Measurements from ENCODE around the gene SENP1. TPM values are rescaled to one million over a fixed set of nuclear protein-coding genes. Genes with fewer than 3 reads are reported as not detected.

SENP1 gene
- total RNA-seq, 2 donors from 2014 or later = 11.4 to 15.8 TPM

- WGBS, 2 donors = 80 to 85% methylated on average over 5 to 7 of the region's 7 CpGs
- H3K9me3 ChIP-seq = no peaks in the 10 kb centered on the region
- TF ChIP-seq, protein P1, sequence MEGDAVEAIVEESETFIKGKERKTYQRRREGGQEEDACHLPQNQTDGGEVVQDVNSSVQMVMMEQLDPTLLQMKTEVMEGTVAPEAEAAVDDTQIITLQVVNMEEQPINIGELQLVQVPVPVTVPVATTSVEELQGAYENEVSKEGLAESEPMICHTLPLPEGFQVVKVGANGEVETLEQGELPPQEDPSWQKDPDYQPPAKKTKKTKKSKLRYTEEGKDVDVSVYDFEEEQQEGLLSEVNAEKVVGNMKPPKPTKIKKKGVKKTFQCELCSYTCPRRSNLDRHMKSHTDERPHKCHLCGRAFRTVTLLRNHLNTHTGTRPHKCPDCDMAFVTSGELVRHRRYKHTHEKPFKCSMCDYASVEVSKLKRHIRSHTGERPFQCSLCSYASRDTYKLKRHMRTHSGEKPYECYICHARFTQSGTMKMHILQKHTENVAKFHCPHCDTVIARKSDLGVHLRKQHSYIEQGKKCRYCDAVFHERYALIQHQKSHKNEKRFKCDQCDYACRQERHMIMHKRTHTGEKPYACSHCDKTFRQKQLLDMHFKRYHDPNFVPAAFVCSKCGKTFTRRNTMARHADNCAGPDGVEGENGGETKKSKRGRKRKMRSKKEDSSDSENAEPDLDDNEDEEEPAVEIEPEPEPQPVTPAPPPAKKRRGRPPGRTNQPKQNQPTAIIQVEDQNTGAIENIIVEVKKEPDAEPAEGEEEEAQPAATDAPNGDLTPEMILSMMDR (IDR thresholded peaks at IDR 0.05) = no peak
- peaks cover 0 to 7% of the 10 kb centered on the region in 2 donors for H3K36me3 ChIP-seq (replicated peaks in 1 of 2; ENCODE audit: insufficient read depth in 1 of 2, low read depth in 2 of 2)
- intact Hi-C loops (cut with DNase I) = no loop called here
- H3K4me3 ChIP-seq = no peak overlapping the region
- no peak for DNase-seq
- H3K27ac ChIP-seq = no peak overlapping the region
- no peaks in the 10 kb centered on the region for H3K4me1 ChIP-seq
- no peaks in the 10 kb centered on the region for H3K27me3 ChIP-seq
- no peak for ATAC-seq
These were observed 37.2 kb upstream of the SENP1 start for GRCh38 chr12:48142818-48143674.

DNA sequence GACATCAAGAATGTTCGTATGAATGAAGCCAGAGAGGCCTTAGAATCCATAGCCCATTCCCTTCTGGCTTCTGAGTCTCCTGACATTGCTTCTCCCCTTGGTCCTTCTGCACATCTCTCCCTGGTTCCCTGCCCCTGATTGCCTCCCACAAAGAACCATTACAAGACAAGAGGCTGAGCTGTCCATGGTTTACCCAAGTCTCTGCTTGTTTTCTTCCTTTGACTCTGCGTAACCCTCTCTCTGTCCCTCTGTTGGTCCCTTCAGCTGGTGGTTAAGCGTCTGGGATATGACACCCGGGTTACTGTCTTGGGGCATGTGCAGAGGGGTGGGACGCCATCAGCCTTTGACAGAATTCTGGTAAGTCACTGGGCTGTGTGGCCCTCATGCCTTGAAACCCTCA, 29.1 kb upstream of the SENP1 start:
- no peak for ATAC-seq
- H3K4me3 ChIP-seq = no peak overlapping the region
- TF ChIP-seq POLR2A (IDR thresholded peaks at IDR 0.05) = no peak
- TF ChIP-seq, protein P1 (IDR thresholded peaks at IDR 0.05) = no peak
- H3K36me3 ChIP-seq (replicated peaks in 1 of 2; ENCODE audit: insufficient read depth in 1 of 2, low read depth in 2 of 2) = peaks cover 0 to 5% of the 10 kb centered on the region in 2 donors
- no peak for DNase-seq
- no peaks in the 10 kb centered on the region for H3K4me1 ChIP-seq
- intact Hi-C loops (cut with DNase I) = no loop called here
- 85 to 86% methylated on average over 5 of the region's 5 CpGs for WGBS, 2 donors
- no peak overlapping the region for H3K27ac ChIP-seq
- no peaks in the 10 kb centered on the region for H3K27me3 ChIP-seq
- H3K9me3 ChIP-seq = no peaks in the 10 kb centered on the region

- Histone ChIP-seq H3K27ac (no peak overlapping the region), H3K4me3 (no peak overlapping the region), H3K36me3 (replicated peaks in 1 of 2; ENCODE audit: insufficient read depth in 1 of 2, low read depth in 2 of 2) (peaks cover 0 to 2% of the 10 kb centered on the region in 2 donors), H3K4me1 (no peaks in the 10 kb centered on the region), H3K27me3 (no peaks in the 10 kb centered on the region), H3K9me3 (no peaks in the 10 kb centered on the region)
- intact Hi-C loops (cut with DNase I) = no loop called here
- TF ChIP-seq, protein P1 (IDR thresholded peaks at IDR 0.05) = no peak
- no peak for TF ChIP-seq POLR2A (IDR thresholded peaks at IDR 0.05)
- DNase-seq (no peak), ATAC-seq (no peak)
- WGBS, 2 donors = 87 to 94% methylated on average over 14 of the region's 14 CpGs
These were observed 26.9 kb upstream of the SENP1 start for GRCh38 chr12:48132826-48133225.

- no peaks in the 10 kb centered on the region for H3K4me1 ChIP-seq
- no peak overlapping the region for H3K4me3 ChIP-seq
- no peaks in the 10 kb centered on the region for H3K27me3 ChIP-seq
- TF ChIP-seq POLR2A (IDR thresholded peaks at IDR 0.05) = no peak
- TF ChIP-seq, protein P1 (IDR thresholded peaks at IDR 0.05) = no peak
- H3K27ac ChIP-seq = no peak overlapping the region
- 80 to 91% methylated on average over 2 of the region's 2 CpGs for WGBS, 2 donors
- ATAC-seq (no peak), DNase-seq (no peak)
- H3K36me3 ChIP-seq (replicated peaks in 1 of 2; ENCODE audit: insufficient read depth in 1 of 2, low read depth in 2 of 2) = peaks cover 0 to 2% of the 10 kb centered on the region in 2 donors
- intact Hi-C loops (cut with DNase I) = no loop called here
- H3K9me3 ChIP-seq = no peaks in the 10 kb centered on the region
These were observed 25.6 kb upstream of the SENP1 start for GRCh38 chr12:48131517-48131916.

DNA sequence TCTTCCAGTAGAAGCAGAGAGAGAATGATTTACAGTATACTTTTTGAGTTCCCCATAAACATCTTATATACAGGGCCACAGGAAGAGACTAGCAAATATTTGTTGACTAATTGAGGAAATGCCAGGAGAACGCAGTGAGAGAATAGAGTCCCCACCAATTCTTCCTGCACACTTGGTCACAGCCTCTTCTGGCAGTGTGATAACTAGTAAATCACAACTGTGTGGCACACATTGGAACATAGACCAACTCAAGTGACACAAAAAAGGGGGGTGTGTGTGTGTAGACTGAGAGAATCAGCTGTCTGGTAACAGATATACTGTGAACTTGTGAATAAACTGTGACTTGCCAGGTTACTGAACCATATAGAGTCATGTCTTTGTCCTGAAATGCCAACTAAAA, 23.5 kb upstream of the SENP1 start:
- H3K36me3 ChIP-seq (replicated peaks in 1 of 2; ENCODE audit: insufficient read depth in 1 of 2, low read depth in 2 of 2) = no peaks in the 10 kb centered on the region

More for the DNA sequence above, 23.5 kb upstream of the SENP1 start:
- WGBS, 2 donors = 53 to 71% methylated on average over 1 of the region's 1 CpG
- Histone ChIP-seq H3K4me1 (no peaks in the 10 kb centered on the region), H3K9me3 (no peaks in the 10 kb centered on the region), H3K27ac (no peak overlapping the region), H3K27me3 (no peaks in the 10 kb centered on the region), H3K4me3 (no peak overlapping the region)
- ATAC-seq (no peak), DNase-seq (no peak)
- TF ChIP-seq, protein P1 (IDR thresholded peaks at IDR 0.05) = no peak
- TF ChIP-seq POLR2A (IDR thresholded peaks at IDR 0.05) = no peak
- intact Hi-C loops (cut with DNase I) = no loop called here
